Stimulated activated CD4-positive, alpha-beta T cell treated with anti-CD3 and anti-CD28 coated beads, Interleukin-4, amount 100 ng/mL, for 4 hours (primary cell): ENCODE measurements around the gene SMOC2.
"Not testable (repeated sequence)": the region's sequence is repeated elsewhere in the genome, so short reads cannot be mapped to it uniquely, and the experiment has no call there.

ENCODE experiments used
- DNase-seq, 2 experiments: peaks; one replicate each; pipeline ENCODE4 v3.0.0-alpha.2; 2020

The SMOC2 gene

DNA sequence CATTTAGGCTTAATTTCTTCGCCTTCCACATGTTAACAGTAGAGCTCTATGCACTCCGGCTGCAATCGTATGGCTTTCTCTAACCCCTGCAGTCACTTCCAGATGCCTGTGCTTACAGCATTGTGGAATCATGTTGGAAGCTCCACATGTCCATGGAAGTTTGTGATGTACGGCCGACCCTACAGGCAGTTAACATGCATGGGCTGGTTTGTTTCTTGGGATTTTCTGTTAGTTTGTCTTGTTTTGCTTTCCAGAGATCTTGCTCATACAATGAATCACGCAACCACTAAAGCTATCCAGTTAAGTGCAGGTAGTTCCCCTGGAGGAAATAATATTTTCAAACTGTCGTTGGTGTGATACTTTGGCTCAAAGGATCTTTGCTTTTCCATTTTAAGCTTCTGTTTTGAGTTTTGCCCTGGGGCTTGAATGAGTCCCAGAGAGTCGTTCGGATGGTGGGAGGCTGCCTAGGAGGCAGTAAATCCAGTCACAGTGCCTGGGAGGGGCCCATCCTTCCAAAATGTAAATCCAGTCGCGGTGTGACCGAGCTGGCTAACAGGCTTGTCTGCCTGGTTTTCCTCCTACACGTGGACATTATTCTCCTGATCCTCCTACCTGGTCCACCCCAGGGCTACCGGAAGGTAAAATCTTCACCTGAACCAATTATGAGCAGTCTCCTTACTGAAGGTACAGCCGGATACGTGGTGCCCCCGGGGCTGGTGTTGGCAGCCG, 225.9 kb downstream of the SMOC2 start:
- no peak for DNase-seq

DNA sequence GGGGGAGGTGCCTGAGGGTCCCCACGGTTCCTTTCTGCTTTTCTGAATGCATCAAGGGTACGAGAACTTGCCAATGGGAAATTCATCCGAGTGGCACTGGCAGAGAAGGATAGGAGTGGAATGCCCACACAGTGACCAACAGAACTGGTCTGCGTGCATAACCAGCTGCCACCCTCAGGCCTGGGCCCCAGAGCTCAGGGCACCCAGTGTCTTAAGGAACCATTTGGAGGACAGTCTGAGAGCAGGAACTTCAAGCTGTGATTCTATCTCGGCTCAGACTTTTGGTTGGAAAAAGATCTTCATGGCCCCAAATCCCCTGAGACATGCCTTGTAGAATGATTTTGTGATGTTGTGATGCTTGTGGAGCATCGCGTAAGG, 226.4 kb downstream of the SMOC2 start:
- DNase-seq = no peak

GRCh38 chr6:168670401-168670985, 229.5 kb downstream of the SMOC2 start:
- no peak for DNase-seq

DNA sequence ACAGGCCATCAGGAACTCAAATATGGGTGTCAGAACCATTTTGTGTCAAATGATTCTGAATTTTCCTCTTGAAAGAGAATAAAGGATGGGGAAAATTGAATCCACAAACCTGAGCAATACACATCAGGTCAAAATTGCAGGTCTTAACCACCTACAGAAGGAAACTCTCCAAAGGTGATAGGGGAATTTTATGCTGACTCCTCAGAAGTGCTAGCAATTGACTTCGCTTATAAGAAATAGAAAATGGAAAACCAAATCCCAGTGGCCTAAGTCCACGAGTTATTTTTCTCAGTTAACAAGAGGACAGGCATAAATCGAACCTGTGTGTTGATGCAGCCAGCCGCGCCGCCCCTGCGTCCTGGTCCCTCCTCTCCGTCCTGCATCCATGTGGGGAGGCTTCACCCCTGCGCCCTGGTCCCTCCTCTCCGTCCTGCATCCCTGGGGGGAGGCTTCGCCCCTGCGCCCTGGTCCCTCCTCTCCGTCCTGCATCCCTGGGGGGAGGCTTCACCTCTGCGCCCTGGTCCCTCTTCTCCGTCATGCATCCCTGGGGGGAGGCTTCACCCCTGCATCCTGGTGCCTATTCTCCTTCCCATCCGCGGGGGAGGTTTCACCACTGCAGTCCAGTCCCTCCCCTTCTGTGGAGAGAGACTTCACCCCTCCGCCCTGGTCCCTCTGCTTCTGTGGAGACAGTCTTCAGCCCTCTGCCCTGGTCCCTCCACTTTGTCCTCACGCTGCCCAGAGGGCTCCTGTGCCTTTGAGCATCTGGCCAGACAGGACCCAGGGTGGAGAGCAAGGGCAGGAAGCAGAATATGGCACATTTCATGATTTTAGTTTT, 230.3 kb downstream of the SMOC2 start:
- no peak for DNase-seq

GRCh38 chr6:168671863-168672546, 231.0 kb downstream of the SMOC2 start:
- no peak for DNase-seq

GRCh38 chr6:168674595-168674994, 233.6 kb downstream of the SMOC2 start:
- DNase-seq = no peak

GRCh38 chr6:168675375-168675774, 234.4 kb downstream of the SMOC2 start:
- no peak for DNase-seq

DNA sequence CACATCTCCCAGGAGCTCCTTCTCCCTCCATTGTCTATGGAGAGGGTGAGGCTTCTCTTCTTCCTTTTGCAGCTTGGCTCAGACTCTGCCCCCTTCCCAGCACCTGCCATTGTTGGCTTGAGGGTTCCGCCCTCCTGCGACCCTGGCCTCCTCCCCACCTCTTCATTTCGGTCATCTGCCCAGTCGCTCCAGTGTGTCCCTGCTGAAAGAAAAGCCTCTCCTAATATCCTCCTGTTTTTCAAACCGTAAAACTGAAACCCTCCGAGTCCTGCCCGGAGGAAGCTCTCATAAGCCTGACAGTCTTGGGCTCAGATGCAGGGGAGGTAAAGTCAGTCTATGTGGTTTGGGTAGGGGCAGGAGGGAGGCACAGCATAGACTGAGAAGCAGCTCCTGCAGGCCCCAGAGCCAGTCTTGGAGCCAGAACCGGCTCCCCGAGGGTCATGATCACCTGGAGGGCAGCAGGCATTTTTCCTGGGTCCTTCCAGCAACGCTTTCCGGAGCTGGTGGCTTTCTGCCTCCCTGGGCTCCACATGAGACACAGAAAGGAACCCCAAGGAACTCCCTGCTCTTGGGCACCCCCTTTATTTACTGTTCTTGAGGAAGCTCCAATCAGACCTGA, 235.1 kb downstream of the SMOC2 start:
- no peak for DNase-seq

DNA sequence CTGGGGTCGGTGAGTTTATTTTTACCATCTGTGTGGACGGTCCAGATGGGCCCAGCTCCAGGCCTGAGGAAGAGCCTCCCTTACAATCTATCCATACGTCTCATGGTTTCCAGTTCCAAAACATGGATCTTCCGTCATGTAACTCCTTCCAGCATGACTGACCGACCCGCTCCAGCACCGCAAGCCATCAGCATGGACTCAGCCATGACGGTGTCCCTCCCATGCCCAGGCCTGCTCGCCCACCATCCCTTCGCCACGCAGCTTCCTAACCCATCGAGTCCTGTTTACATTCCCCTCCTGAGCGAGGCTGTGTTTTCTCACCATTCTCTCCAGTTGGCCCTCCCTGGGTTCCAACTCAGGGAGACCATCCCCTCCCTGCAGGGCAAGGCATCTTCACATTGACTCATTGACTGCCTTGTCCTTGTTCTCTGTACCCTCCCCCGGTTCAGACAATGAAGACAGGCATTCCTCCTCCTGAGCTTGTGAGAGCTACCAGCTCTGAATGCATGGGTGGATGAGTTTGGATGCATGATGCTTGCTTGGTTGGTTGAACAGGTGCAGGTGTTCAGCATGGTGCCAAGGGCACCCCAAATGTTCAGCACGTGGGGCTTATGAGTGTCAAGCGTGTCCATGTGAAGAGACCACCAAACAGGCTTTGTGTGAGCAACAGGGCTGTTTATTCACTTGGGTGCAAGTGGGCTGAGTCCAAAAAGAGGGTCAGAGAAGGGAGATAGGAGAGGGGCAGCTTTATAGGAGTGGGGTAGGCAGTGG, 235.8 kb downstream of the SMOC2 start:
- DNase-seq = no peak

DNA sequence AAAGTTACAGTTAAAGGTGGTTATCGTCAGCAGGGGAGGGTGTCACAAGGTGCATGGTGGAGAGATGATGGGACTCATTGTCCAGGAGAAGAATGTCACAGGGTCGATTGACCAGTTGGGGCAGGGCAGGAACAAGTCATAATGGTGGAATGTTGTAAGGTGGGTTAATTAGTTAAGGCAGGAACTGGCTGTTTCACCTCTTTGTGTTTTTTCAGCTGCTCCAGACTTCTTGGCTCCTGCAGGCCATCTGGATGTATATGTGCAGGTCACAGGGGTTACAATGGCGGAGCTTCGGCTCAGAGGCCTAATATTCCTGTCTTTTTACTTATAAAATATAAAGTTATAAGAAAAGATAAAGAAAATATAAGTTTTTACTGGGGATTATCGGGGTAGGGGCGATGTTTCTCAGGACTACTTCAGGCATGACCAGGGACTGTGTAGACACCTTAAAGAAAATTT, 236.4 kb downstream of the SMOC2 start:
- not testable (repeated sequence) for DNase-seq

GRCh38 chr6:168678077-168678476, 237.1 kb downstream of the SMOC2 start:
- DNase-seq = no peak

DNA sequence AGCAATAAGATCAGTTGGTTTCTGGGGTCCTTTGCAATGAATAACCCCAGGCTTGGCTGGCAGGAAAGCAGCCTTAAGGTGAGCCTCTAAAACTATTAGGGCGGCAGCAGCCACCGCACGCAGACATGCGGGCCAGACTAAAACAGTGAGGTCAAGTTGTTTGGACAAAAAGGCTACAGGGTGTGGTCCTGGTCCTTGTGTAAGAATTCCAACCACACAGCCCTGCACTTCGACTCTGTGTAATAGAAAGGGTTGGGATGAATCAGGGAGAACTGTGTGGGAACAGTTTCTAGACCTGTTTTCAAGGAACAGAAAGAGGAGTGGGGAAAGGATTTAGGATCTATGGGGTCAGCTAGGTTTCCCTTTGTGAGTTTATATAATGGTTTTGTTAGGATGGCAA, 237.6 kb downstream of the SMOC2 start:
- no peak for DNase-seq

DNA sequence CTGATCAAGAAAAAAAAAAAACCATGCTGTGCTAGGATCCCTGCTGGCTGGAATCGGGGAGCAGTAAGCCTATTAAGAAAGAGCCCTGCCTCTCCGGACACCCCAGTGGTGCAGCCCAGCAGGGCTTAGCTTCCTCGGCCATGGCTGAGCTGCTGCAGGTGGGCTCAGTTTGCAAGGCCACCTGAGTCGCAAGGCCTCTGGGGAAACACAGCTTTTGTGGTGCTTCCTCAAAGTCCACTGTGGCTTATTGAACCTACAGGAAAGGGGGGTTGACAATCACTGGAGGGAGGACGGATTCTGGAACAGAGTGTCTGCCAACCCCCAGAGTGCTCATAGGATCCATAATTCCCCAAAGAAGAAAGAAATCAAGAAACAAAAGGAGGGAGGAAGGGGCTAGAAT, 240.8 kb downstream of the SMOC2 start:
- no peak for DNase-seq

DNA sequence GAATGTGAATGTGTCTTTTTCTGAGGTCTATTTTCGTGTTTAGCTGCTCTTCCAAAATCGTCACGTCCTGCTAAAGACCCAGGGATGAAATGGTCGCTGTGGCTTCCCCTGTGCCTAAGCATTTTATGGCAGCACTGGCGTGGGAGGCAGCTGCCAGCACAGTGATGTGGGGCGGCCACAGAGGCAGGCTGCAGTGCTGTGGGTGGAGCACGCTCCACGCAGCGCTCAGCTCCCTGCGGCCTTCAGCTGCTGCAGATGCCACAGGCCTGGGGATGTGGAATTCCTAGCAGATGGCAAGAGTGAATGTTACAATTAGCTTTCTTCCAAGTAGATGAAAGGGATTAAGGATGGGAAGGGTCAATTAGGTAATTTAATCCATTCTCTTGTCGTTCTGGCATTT, 242.6 kb downstream of the SMOC2 start:
- DNase-seq = no peak

DNA sequence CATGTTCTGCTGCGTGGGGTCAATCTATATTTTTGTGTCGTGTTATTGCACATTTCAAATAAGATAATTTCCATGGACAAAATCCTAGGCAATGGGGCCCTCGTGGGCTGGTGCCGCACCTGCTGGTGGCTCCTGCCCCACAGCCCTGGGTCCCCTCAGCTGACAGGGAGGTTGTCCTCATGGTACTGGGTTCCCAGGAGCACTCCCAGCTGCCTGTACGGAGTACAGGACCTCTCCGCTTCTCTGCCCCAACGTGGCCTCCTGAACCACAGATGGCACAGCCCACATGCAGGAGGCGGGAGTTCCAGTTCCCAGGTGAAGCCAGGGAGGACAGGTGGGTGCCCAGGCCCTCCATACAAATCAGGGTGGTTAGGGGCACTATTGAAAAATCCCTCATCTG, 243.5 kb downstream of the SMOC2 start:
- no peak for DNase-seq

- no peak for DNase-seq
Measured at GRCh38 chr6:168684906-168685305, 243.9 kb downstream of the SMOC2 start.

- DNase-seq = no peak
Measured at GRCh38 chr6:168686029-168686738, 245.2 kb downstream of the SMOC2 start.

DNA sequence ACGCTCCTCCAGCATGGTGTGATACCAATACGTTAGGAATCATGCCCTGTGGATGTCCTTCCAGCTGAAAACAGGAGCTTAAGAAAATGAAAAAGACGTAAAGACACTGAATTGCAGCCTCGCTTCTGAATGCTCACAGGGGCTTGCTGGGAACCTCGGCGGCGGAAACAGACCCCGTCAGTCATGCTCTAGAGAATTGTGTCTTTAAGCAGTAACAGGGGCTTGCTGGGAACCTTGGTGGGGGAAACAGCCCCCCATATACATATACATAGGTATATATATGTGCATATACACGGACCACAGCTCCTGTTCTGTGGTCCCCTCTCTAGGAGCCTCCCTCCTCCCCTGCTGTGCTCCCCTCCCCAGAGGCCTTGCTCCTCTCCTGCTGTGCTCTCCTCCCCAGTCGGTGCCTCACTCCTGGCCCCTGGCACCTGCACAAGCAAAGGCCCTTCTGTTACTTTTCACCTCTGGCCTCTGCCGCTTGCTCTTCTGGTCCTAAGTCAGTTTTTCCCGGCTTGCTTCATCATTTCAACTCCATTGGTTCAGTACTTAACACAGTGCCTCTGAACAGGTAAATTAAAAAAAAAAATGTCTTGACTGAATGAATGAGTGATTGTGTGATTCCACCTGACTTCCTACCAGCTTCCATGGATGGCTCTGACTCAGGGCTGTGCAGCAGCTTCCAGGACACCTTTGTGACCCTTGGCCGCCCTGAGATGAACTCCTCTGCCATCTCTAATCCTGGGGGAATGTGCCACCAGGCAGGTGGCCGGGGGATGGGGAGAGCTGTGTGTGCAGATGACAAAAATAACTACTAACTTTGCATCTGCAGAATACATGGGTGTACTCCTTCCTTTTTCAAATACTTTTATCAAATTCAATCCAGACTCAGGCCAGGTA, 246.1 kb downstream of the SMOC2 start:
- no peak for DNase-seq

- no peak for DNase-seq
Measured at GRCh38 chr6:168690271-168690670, 249.3 kb downstream of the SMOC2 start.

- no peak for DNase-seq
Measured at GRCh38 chr6:168691774-168692173, 250.8 kb downstream of the SMOC2 start.
